ENCODE data around the gene RHBDL3. TPM values are rescaled to one million over a fixed set of nuclear protein-coding genes. Genes with fewer than 3 reads are reported as not detected.
"Not testable (repeated sequence)": the region's sequence is repeated elsewhere in the genome, so short reads cannot be mapped to it uniquely, and the experiment has no call there.

The RHBDL3 gene
- total RNA-seq, 1 donor from 2014 or later = 124 TPM

DNA sequence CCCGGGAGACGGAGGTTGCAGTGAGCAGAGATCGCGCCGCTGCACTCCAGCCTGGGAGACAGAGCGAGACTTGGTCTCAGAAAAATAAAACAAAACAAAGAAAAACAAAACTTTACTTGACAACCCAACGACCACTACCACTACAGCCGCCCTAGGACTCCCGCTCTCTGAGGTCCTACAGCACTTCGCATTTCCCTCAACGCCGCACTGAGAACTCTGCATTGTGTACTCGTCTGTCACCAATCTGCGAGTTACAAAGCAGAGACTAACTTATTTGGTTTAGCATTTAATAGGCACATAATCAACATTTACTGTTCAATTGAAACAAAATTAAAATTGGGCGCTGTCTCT, 83.8 kb downstream of the RHBDL3 start:
- Mint-ChIP-seq H3K9me3 (ENCODE audit: unreplicated experiment) (peaks cover 10% of the 10 kb centered on the region), H3K27ac (ENCODE audit: unreplicated experiment) (peak overlapping the region; percentile 100), H3K27me3 (ENCODE audit: unreplicated experiment) (peaks cover 12% of the 10 kb centered on the region), H3K4me3 (ENCODE audit: unreplicated experiment) (peak overlapping the region; percentile 100), H3K4me1 (ENCODE audit: low read depth, unreplicated experiment) (peaks cover 5% of the 10 kb centered on the region), H3K36me3 (ENCODE audit: unreplicated experiment) (no peaks in the 10 kb centered on the region)
- DNase-seq = no peak
- TF ChIP-seq, protein P1, sequence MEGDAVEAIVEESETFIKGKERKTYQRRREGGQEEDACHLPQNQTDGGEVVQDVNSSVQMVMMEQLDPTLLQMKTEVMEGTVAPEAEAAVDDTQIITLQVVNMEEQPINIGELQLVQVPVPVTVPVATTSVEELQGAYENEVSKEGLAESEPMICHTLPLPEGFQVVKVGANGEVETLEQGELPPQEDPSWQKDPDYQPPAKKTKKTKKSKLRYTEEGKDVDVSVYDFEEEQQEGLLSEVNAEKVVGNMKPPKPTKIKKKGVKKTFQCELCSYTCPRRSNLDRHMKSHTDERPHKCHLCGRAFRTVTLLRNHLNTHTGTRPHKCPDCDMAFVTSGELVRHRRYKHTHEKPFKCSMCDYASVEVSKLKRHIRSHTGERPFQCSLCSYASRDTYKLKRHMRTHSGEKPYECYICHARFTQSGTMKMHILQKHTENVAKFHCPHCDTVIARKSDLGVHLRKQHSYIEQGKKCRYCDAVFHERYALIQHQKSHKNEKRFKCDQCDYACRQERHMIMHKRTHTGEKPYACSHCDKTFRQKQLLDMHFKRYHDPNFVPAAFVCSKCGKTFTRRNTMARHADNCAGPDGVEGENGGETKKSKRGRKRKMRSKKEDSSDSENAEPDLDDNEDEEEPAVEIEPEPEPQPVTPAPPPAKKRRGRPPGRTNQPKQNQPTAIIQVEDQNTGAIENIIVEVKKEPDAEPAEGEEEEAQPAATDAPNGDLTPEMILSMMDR (IDR thresholded peaks at IDR 0.05; ENCODE audit: partially characterized antibody, unreplicated experiment) = no peak

DNA sequence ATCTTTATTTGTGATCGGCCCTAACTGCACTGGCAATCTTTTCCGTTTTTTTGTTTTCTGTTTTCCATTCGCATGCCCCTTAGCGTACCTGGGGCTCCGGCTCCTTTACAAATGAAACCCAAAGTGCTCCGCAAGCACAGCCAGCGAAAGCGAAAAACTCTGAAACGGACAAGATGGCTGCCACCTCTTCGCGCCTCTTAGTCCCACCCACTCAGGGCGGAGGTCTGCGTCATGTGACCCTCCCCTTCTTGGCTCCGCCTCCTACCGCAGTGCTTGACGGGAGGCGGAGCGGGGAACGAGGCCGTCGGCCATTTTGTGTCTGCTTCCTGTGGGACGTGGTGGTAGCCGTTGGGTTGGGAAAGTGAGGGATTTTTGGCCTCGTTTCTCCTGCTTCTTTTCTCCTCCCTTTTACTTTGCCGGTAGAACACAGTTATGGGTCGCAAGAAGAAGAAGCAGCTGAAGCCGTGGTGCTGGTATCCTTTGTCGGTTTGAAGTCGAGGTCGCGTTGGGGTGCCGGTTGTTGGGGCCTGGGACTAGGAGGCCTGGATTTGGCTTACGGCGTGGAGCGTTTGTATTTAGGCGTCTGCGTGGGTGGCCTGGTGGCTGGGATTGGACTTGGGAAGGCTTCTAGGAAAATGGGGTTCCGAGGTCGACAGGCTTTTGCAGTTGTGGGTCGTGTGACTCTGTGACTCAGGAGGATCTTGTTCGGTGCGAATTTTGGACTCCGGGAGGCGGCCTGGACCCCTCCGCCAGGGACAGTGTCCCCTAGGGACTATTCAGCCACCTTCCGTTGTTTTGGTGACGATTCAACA, 84.4 kb downstream of the RHBDL3 start, which contains the start of gene ZNF207:
Gene ZNF207, plus strand, starts transcription at position 304 of the 812 bp plus-strand sequence. Its CDS starts 129 bp downstream, at position 433.
- peaks cover 12% of the 10 kb centered on the region for H3K27me3 Mint-ChIP-seq (ENCODE audit: unreplicated experiment)
- peak within 1 kb of the TSS; percentile 100 for H3K27ac Mint-ChIP-seq (ENCODE audit: unreplicated experiment)
- peaks cover 8% of the 10 kb centered on the region for H3K4me1 Mint-ChIP-seq (ENCODE audit: low read depth, unreplicated experiment)
- H3K4me3 Mint-ChIP-seq (ENCODE audit: unreplicated experiment) = peak within 1 kb of the TSS; percentile 100
- H3K36me3 Mint-ChIP-seq (ENCODE audit: unreplicated experiment) = no peaks in the 10 kb centered on the region
- TF ChIP-seq, protein P1 (IDR thresholded peaks at IDR 0.05; ENCODE audit: partially characterized antibody, unreplicated experiment) = no peak
- DNase-seq = peak; percentile 93
- H3K9me3 Mint-ChIP-seq (ENCODE audit: unreplicated experiment) = peaks cover 12% of the 10 kb centered on the region

DNA sequence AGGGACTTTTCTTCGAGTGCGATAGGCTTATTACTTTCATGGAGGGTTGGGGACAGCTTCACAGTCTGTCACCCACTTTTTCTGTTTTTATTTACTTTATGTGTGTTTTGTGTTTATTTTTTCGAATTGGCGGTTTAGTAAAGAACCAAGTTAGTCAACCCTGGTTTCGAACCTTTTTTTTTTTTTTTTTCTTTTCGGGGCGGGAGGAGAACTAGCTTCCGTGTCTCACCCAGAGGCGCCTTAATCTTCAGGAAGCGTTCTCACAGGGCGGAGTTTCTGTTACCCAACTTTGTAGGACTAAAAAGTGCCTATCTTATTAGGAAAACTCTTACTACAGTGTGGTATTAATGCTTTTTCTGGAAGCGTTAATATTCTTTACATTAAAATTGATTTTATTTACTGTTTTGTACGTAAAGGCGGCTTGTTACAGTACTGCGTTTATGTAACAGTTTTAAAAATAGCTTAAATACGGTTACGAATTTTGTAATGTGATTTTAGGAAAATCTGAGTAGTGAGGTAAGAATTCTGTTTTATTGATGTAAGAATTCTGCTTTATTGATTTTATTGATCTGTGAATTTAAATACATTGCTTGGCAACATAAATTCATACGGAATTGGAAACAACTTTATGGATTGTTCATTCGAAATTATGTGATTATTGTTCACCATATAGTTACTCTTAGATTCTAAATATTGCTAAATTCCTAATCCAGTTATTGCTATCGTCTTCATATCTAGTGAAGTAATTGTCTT, 85.2 kb downstream of the RHBDL3 start:
- H3K27ac Mint-ChIP-seq (ENCODE audit: unreplicated experiment) = peak overlapping the region; percentile 100
- no peak for DNase-seq
- TF ChIP-seq, protein P1 (IDR thresholded peaks at IDR 0.05; ENCODE audit: partially characterized antibody, unreplicated experiment) = no peak

DNA sequence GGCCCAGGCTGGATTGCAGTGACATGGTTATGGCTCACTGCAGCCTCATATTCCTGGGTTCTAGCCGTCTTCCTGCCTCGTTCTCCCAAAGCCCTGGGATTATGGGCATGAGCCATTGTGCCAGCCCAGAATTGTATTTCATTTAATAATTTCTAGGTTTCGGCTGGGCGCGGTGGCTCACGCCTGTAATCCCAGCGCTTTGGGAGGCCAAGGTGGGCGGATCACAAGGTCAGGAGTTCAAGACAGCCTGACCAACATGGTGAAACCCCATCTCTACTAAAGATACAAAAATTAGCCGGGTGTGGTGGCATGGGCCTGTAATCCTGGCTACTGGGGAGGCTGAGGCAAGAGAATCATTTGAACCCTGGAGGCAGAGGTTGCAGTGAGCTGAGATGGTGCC, 87.1 kb downstream of the RHBDL3 start:
- Mint-ChIP-seq H3K4me1 (ENCODE audit: low read depth, unreplicated experiment) (peaks cover 14% of the 10 kb centered on the region), H3K4me3 (ENCODE audit: unreplicated experiment) (peak overlapping the region; percentile 100), H3K27me3 (ENCODE audit: unreplicated experiment) (peaks cover 12% of the 10 kb centered on the region), H3K9me3 (ENCODE audit: unreplicated experiment) (peaks cover 12% of the 10 kb centered on the region)
- not testable (repeated sequence) for H3K36me3 Mint-ChIP-seq (ENCODE audit: unreplicated experiment); DNase-seq; H3K27ac Mint-ChIP-seq (ENCODE audit: unreplicated experiment)

More for the DNA sequence above, 85.2 kb downstream of the RHBDL3 start:
- Mint-ChIP-seq H3K9me3 (ENCODE audit: unreplicated experiment) (peaks cover 12% of the 10 kb centered on the region), H3K36me3 (ENCODE audit: unreplicated experiment) (no peaks in the 10 kb centered on the region), H3K4me3 (ENCODE audit: unreplicated experiment) (peak overlapping the region; percentile 100), H3K27me3 (ENCODE audit: unreplicated experiment) (peaks cover 12% of the 10 kb centered on the region), H3K4me1 (ENCODE audit: low read depth, unreplicated experiment) (peaks cover 14% of the 10 kb centered on the region)

DNA sequence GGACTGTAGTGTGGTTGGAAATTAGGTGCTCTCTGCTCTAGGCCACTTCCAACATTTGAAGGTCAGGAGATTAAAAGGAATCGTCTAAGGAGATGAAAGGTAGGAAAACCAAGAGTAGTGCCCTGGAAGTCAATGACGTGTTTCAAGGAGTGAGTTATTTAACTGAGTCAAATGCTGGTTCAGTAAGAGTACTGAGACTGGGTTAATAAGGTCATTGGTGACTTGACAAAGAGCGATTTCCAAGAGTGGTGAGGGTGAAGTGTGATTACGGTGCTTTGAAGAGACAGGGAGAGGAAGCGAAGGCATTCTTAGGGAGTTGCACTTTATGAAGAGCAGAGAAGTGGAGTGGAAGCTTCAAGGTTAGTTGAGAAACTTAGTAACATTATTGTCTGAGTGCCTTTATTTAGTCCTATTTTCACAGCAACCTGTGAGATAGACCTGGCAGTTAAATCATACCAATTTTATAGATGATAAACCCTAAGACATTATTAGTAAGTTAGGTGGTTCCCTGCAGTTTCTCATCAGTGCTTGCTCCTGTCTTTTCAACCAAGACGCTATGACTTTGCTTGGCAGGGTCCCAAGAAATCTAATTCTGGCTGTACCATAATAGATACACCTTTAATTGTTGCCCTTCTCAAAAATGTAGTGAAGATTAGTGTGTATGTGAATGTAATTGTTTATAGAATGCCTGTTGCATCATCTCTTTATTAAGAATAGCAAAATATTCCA, 90.2 kb downstream of the RHBDL3 start:
- Mint-ChIP-seq H3K27ac (ENCODE audit: unreplicated experiment) (peak overlapping the region; percentile 18), H3K27me3 (ENCODE audit: unreplicated experiment) (no peaks in the 10 kb centered on the region), H3K4me3 (ENCODE audit: unreplicated experiment) (peak overlapping the region; percentile 3), H3K36me3 (ENCODE audit: unreplicated experiment) (no peaks in the 10 kb centered on the region), H3K4me1 (ENCODE audit: low read depth, unreplicated experiment) (peaks cover 14% of the 10 kb centered on the region), H3K9me3 (ENCODE audit: unreplicated experiment) (peaks cover 1% of the 10 kb centered on the region)
- DNase-seq = no peak
- TF ChIP-seq, protein P1 (IDR thresholded peaks at IDR 0.05; ENCODE audit: partially characterized antibody, unreplicated experiment) = no peak

Measured in glutamatergic neuron (in vitro differentiated cells).